K562 treated with DMSO at 1 percent for 12 hours (cell line): ENCODE measurements around the gene FAM133A. TPM values are rescaled to one million over a fixed set of nuclear protein-coding genes. Genes with fewer than 3 reads are reported as not detected.

Source experiments
- total RNA-seq: library from RNA; unstranded; fragments of 300-600 nt; gene quantifications from 2 replicates; pipeline ENCODE4 v1.2.3, GENCODE V29; 2022; ENCODE audit not compliant: insufficient read depth

FAM133A gene
- total RNA-seq = 0.33 and 0.43 TPM in 2 replicates

DNA sequence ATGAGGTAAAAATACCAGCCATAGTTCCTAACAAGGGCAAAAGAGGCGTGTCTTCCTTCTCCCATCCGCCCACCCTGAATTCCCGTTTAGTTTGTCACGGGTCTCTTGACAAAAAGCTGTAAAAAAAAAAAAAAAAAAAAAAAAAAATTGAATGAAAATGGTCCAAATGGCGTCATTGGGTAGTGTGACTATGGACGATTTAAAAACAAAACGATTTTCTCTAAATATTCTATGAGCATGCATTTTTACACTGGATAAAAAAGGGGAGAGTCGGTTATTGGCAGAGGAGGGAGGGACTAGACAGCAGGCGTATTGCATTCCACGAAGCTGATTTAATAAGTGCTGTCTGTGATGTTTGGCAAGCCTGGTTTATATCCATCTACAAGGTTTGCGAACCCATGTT lies at the start of gene FAM133A:
Gene FAM133A, plus strand, starts transcription at position 338 of the 403 bp plus-strand sequence. CDS start 35,214 bp downstream, outside the sequence.

DNA sequence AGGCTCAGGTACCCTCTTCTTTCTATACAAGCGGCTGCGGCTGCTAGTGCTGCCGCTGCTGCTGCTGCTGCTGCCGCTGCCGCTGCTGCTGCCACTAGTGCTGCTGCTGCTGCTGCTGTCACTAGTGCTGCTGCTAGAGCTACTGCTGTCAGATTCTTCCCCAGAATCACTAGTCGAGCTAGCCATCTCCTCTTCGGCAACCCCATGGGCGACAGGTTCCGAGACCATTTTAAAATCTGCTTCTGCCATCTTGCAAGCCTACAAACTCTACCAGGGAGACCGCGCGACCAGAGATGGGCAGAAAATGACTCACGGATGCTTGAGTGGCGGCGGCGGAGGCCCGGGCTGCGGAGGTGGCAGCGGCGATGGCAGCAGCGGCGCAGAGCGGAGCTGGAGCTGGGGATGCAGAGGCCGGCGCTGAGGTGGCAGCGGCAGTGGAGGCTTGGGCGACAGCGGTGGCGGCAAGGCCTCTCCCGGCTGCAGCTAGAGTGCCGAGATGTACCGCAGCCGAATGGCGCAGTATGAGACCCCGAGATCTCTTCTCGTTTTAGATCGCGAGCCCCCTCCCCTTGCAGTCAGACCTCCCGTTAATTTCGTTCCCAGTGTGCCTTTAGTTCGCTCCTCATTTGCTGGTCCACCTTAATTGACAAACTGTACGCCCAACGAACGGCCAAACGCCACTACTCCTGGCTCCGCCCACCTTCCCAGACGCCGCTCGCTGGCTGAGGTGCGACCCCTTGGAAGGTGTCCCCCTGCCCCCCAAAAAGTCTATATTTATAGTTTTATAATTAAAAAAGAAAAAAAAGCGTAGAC lies 744 bp upstream of the FAM133A start, which contains the start of gene NAP1L3:
Gene NAP1L3, minus strand, starts transcription at position 523 of the 813 bp plus-strand sequence. Its CDS starts 274 bp downstream, at position 249.

Other genes with a start within 250 kb of the FAM133A start
- gene NAP1L3, start 628 bp upstream of the FAM133A start, total RNA-seq = not detected in 2 replicates